Motor neuron (in vitro differentiated cells): ENCODE data around the gene CYP4Z1. TPM values are rescaled to one million over a fixed set of nuclear protein-coding genes. Genes with fewer than 3 reads are reported as not detected.
"Not testable (repeated sequence)": the region's sequence is repeated elsewhere in the genome, so short reads cannot be mapped to it uniquely, and the experiment has no call there.

Experiments used
- ATAC-seq, 8 experiments: fragments of 200-7000 bp; cut with Tn5 transposase; replicated peaks in 6 of 8; 2 replicates each; pipeline ENCODE4 v1.8.0; 2021; ENCODE audit warnings: mild to moderate bottlenecking in 8 of 8, moderate library complexity in 8 of 8
- H3K27ac ChIP-seq, 2 donors: fragments of 250-450 bp; sonication (Bioruptor Pico); 2 replicates each; pipeline ENCODE4 v1.9.0; 2021; ENCODE audit warnings: antibody characterized with exemption in 2 of 2, mild to moderate bottlenecking in 2 of 2, moderate library complexity in 1 of 2
- H3K4me1 ChIP-seq, 2 donors: fragments of 250-450 bp; sonication (Bioruptor Pico); replicated peaks in 1 of 2; 2 replicates each; pipeline ENCODE4 v1.6.1; 2021; ENCODE audit warnings: antibody characterized with exemption in 2 of 2, mild to moderate bottlenecking in 2 of 2, moderate library complexity in 1 of 2
- H3K4me3 ChIP-seq, 5 donors: fragments of 250-450 bp; sonication (Bioruptor Pico); 2 replicates each; pipeline ENCODE4 v1.9.0; 2021; ENCODE audit warnings: antibody characterized with exemption in 5 of 5, mild to moderate bottlenecking in 5 of 5, moderate library complexity in 4 of 5
- WGBS, 10 experiments: fragments of 450-650 bp; shearing (Covaris generic); methylation state at CpG; one replicate each; pipeline ENCODE4 v1.0.0; 2022; 5-methylcytosine and 5-hydroxymethylcytosine counted together
- in situ Hi-C, 9 experiments: fragments of 400-800 bp; cut with MboI; loops; one replicate each; pipeline ENCODE4 v1.15.0; 2021; ENCODE audit warnings: low sequenced_read_pairs in 9 of 9, low pct_unique_long_range_greater_than_20kb in 2 of 9; ENCODE audit not compliant: unreplicated experiment in 9 of 9
- total RNA-seq, 8 experiments: library from RNA; unstranded; fragments of 300-600 nt; gene quantifications; 2 replicates each; pipeline versions ENCODE4 v1.2.3 to v1.2.4, GENCODE V29; 2022

The CYP4Z1 gene
- total RNA-seq, 8 experiments from 2014 or later: 0.05 to 40.1 (median 7.0) TPM; not detected in 2

DNA sequence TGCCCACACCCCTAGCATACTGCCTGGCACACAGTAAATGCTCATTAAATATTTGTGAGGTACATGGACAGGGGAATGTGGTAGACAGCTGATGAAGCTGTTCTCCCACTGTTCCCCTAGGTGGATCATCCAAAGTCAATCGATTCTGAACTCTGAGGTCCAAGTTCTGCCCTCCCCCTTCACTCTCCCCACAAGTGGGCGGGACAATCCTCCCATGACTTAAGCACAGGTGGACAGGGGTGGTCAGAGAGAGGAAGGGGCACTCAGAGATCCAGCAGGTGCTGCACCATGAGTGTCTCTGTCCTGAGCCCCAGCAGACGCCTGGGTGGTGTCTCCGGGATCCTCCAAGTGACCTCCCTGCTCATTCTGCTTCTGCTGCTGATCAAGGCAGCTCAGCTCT is 70.2 kb downstream of the CYP4Z1 start, which contains the start of gene CYP4A22:
TSS of gene CYP4A22 (plus strand) at position 244 of the 400 bp plus-strand sequence. CDS start at position 289, 45 bp downstream.
- no peak within 1 kb of the TSS for H3K4me3 ChIP-seq
- no peak within 1 kb of the TSS for H3K27ac ChIP-seq
- H3K4me1 ChIP-seq: no peaks in the 10 kb centered on the region
- 0 to 93% (median 81%) methylated on average over 1 to 4 of the region's 4 CpGs; no CpG with 5 or more reads in 7 of the 10 experiments for WGBS, 10 experiments
- peak in 1 of 8 experiments; percentile 29 for ATAC-seq
- in situ Hi-C loops: no loop called here

DNA sequence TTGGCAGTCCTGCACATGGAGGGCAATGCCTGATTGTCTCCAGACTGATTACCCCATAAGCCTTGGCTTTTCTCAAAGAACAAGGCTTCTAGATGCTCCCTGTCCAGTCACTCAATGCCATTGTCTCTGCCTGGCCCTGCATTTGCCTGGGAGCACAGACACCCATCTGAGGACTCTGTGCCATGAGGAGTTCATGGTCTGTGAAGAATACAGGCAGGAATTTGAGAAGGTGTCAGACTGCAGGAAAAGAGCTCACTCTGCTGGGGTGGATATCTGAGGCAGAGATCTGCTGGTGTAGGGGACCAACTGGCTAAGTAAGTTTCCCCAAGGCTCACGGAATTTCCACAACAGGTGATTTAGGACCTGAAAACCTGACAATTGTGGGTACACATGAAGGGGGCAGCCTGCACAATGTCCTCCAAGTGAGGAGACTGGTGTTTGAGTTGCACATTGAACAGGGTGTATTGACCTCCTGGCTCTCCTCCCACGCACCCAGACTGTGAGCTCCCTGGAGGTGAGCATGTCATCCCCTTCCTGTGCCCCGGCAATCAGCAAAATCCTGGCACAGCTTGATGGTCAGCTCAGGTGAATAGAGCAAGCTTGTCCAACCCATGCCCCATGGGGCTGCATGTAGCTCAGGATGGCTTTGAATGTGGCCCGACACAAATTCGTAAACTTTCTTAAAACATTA is 71.0 kb downstream of the CYP4Z1 start:
- in situ Hi-C loops: no loop called here
- 66 to 86% (median 82%) methylated on average over 1 to 5 of the region's 5 CpGs; no CpG with 5 or more reads in 3 of the 10 experiments for WGBS, 10 experiments
- no peak for ATAC-seq

GRCh38 chr1:47140358-47140757 is 73.3 kb downstream of the CYP4Z1 start:
- H3K4me3 ChIP-seq, H3K4me1 ChIP-seq, H3K27ac ChIP-seq, in situ Hi-C loops: not testable (repeated sequence)
- WGBS, 10 experiments: 7 to 84% (median 33%) methylated on average over 1 to 3 of the region's 3 CpGs; no CpG with 5 or more reads in 2 of the 10 experiments
- ATAC-seq: peak in 1 of 8 experiments; percentile 63

More for the DNA sequence above, 71.0 kb downstream of the CYP4Z1 start:
- Histone ChIP-seq H3K4me3 (no peak overlapping the region), H3K4me1 (no peaks in the 10 kb centered on the region), H3K27ac (no peak overlapping the region)

GRCh38 chr1:47143654-47144053 is 76.6 kb downstream of the CYP4Z1 start:
- H3K4me1 ChIP-seq, H3K4me3 ChIP-seq, in situ Hi-C loops, H3K27ac ChIP-seq: not testable (repeated sequence)
- 60 to 63% methylated on average over 1 to 2 of the region's 6 CpGs; no CpG with 5 or more reads in 8 of the 10 experiments for WGBS, 10 experiments
- ATAC-seq: peak in 3 of 8 experiments; percentile 39 to 75 (median 49)

- H3K4me3 ChIP-seq, in situ Hi-C loops, ATAC-seq, H3K27ac ChIP-seq: not testable (repeated sequence)
- peaks cover 8 to 13% of the 10 kb centered on the region in 2 donors for H3K4me1 ChIP-seq
- WGBS, 10 experiments: no CpG with 5 or more reads among the region's 1 CpG
Measured at GRCh38 chr1:47146495-47146894, 79.5 kb downstream of the CYP4Z1 start.

DNA sequence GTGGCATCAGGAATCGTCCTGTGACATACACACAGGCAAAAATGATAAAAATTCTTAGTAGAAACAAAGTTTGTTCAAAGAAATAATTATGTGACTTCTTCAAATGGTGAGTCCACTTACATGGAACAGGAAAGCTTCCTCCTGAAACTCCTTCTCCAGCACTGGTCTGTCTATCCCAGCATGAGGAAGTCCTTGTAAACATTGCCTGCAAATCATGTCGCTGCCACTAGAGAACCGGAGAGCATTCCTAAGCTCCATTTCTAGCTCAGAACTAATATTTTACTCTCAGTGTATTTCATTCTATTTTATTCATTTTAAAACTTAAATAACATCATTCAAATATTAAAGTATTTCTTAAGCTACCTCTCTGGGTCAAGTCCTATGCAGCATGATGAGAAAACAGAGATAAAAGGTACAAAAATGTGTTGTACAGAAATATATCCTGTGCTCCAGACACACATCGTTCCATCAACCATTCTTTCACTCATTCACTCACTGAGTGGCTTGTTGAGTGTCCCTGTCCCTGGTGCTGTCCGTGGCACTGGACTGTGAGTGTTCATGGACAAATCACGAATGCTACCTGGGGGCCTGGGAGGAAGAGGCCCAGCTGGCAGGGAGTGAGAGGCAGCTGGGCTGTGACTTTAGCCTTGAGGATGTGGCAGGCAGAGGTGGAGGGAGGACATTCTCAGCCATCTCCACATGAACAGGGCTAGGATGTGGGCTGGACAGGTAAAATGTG is 80.2 kb downstream of the CYP4Z1 start:
- WGBS, 10 experiments: 14 to 87% (median 62%) methylated on average over 3 to 6 of the region's 6 CpGs; no CpG with 5 or more reads in 2 of the 10 experiments
- no peak overlapping the region for H3K27ac ChIP-seq
- in situ Hi-C loops: no loop called here
- H3K4me1 ChIP-seq: peaks cover 8 to 13% of the 10 kb centered on the region in 2 donors
- no peak overlapping the region for H3K4me3 ChIP-seq
- ATAC-seq: peak in 3 of 8 experiments; percentile 29 to 54 (median 44)

DNA sequence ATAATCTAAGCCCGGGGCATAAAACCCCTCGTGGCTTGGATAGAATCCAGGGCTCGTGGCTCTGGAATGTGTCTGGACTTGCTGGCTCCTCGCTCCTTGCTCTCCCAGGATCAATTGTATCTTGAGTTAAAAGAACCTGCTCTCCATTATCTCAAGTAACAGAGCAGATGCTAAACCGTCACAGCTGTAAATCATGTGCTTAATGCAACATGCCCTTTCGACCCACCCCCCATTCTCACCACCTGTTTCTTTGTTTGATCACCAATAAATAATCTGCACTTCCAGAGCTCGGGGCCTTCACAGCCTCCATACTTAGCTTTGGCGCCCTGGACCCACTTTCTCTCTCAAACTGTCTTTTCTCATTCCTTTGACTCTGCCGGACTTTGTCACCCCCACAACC is 82.1 kb downstream of the CYP4Z1 start:
- H3K27ac ChIP-seq, ATAC-seq, H3K4me3 ChIP-seq, in situ Hi-C loops: not testable (repeated sequence)
- H3K4me1 ChIP-seq: peaks cover 8 to 13% of the 10 kb centered on the region in 2 donors
- 4 to 49% (median 10%) methylated on average over 1 to 6 of the region's 9 CpGs; no CpG with 5 or more reads in 3 of the 10 experiments for WGBS, 10 experiments

DNA sequence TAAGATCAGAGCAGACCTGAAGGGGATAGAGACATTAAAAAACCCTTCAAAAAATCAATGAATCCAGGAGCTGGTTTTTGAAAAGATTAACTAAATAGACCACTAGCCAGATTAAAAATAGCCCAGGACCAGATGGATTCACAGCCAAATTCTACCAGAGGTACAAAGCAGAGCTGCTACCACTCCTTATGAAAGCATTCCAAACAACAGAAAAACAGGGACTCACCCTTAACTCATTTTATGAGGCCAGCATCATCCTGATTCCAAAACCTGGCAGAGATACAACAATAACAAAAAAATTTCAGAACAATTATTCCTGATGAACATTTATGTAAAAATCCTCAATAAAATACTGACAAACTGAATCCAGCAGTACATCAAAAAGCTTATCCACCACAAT is 89.4 kb downstream of the CYP4Z1 start:
- ATAC-seq, H3K27ac ChIP-seq, H3K4me1 ChIP-seq, H3K4me3 ChIP-seq, in situ Hi-C loops: not testable (repeated sequence)

- H3K4me3 ChIP-seq, ATAC-seq, H3K4me1 ChIP-seq, H3K27ac ChIP-seq, in situ Hi-C loops: not testable (repeated sequence)
- WGBS, 10 experiments: 25 to 100% (median 77%) methylated on average over 1 to 3 of the region's 3 CpGs; no CpG with 5 or more reads in 2 of the 10 experiments
Measured at GRCh38 chr1:47157957-47158356, 90.9 kb downstream of the CYP4Z1 start.

DNA sequence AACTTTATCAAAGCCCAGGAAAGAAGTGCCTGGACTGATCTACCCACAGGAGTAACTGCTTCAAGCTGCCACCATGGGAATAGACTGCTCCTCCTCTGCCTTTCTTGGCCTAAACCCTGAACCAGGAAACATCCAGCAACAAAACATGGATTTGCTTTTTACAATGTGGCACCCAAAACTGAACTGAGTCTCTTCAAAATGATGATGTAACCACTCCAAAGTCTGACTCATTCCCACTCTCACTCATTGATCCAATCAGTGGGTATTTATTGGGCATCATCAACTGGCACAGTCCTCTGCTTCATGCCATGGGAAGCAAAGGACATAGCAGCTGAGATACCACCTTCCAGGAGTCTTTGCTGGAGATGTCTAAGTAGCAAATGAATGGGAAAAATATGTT is 93.7 kb downstream of the CYP4Z1 start:
- ATAC-seq: no peak
- no peaks in the 10 kb centered on the region for H3K4me1 ChIP-seq
- H3K4me3 ChIP-seq: no peak overlapping the region
- in situ Hi-C loops: no loop called here
- no peak overlapping the region for H3K27ac ChIP-seq

- Histone ChIP-seq H3K4me1 (no peaks in the 10 kb centered on the region), H3K4me3 (no peak overlapping the region), H3K27ac (no peak overlapping the region)
- 0 to 80% (median 44%) methylated on average over 1 to 5 of the region's 5 CpGs; no CpG with 5 or more reads in 2 of the 10 experiments for WGBS, 10 experiments
- in situ Hi-C loops: no loop called here
- no peak for ATAC-seq
Measured at GRCh38 chr1:47161298-47162040, 94.4 kb downstream of the CYP4Z1 start.

- H3K4me1 ChIP-seq: no peaks in the 10 kb centered on the region
- ATAC-seq: no peak
- no peak overlapping the region for H3K27ac ChIP-seq
- no peak overlapping the region for H3K4me3 ChIP-seq
- in situ Hi-C loops: no loop called here
Measured at GRCh38 chr1:47164552-47164951, 97.5 kb downstream of the CYP4Z1 start.
